HepG2 (cell line): Measurements from ENCODE around the gene MPV17L2. TPM values are rescaled to one million over a fixed set of nuclear protein-coding genes. Genes with fewer than 3 reads are reported as not detected.

Experiments
- BRCA1 ChIP-seq: sonication (generic); formaldehyde crosslinking; IDR thresholded peaks from 2 replicates; pipeline ENCODE4 v1.4.0; 2020; ENCODE audit warnings: missing genetic modification reagents
- CERS6 ChIP-seq: sonication (generic); formaldehyde crosslinking; IDR thresholded peaks from 2 replicates; pipeline ENCODE4 v1.5.0; 2020; ENCODE audit warnings: missing genetic modification reagents
- CREB1 ChIP-seq, 2 experiments: fragments of 450-650 bp in 1 of 2; IDR thresholded peaks; 2 replicates each; pipeline ENCODE4 v1.6.1; 2016 to 2017; ENCODE audit warnings: control low read depth in 1 of 2, mild to moderate bottlenecking in 1 of 2, missing compliant biosample characterization in 1 of 2, missing genetic modification characterization in 1 of 2
- DMAP1 ChIP-seq: IDR thresholded peaks from 2 replicates; pipeline ENCODE4 v1.6.1; 2016
- FOXA3 ChIP-seq: IDR thresholded peaks from 2 replicates; pipeline ENCODE4 v1.6.1; 2016; ENCODE audit warnings: missing genetic modification reagents, missing compliant biosample characterization
- FOXJ3 ChIP-seq: sonication (generic); formaldehyde crosslinking; IDR thresholded peaks from 2 replicates; pipeline ENCODE4 v1.4.0; 2020; ENCODE audit warnings: missing genetic modification reagents, mild to moderate bottlenecking, borderline replicate concordance
- GTF3A ChIP-seq: sonication (generic); formaldehyde crosslinking; conservative IDR thresholded peaks from 2 replicates; pipeline ENCODE4 v1.4.0; 2020; ENCODE audit warnings: mild to moderate bottlenecking, missing genetic modification reagents
- MAFG ChIP-seq: sonication (generic); formaldehyde crosslinking; IDR thresholded peaks from 2 replicates; pipeline ENCODE4 v1.5.1; 2020; ENCODE audit warnings: mild to moderate bottlenecking, missing genetic modification reagents
- MEF2D ChIP-seq: sonication (generic); formaldehyde crosslinking; IDR thresholded peaks from 2 replicates; pipeline ENCODE4 v1.5.1; 2020; ENCODE audit warnings: mild to moderate bottlenecking, missing genetic modification reagents
- NFRKB ChIP-seq: fragments of 450-650 bp; IDR thresholded peaks from 2 replicates; pipeline ENCODE4 v1.6.1; 2017
- RFXAP ChIP-seq: sonication (generic); formaldehyde crosslinking; IDR thresholded peaks from 2 replicates; pipeline ENCODE4 v1.4.0; 2020; ENCODE audit warnings: missing genetic modification reagents, borderline replicate concordance
- SAFB2 ChIP-seq: sonication (generic); formaldehyde crosslinking; IDR thresholded peaks from 2 replicates; pipeline ENCODE4 v1.5.1; 2020; ENCODE audit warnings: missing genetic modification reagents, low read depth, mild to moderate bottlenecking, borderline replicate concordance
- SALL1 ChIP-seq: sonication (generic); formaldehyde crosslinking; IDR thresholded peaks from 2 replicates; pipeline ENCODE4 v1.8.0; 2022; ENCODE audit warnings: mild to moderate bottlenecking, missing genetic modification reagents
- SP1 ChIP-seq, 2 experiments: fragments of 450-650 bp in 1 of 2; sonication (generic) in 1 of 2; formaldehyde crosslinking in 1 of 2; IDR thresholded peaks; 2 replicates each; pipeline versions ENCODE4 v1.4.0 to v1.6.1; 2016 to 2020; ENCODE audit warnings: missing genetic modification reagents in 1 of 2
- SUZ12 ChIP-seq: fragments of 150-350 bp; IDR thresholded peaks from 2 replicates; pipeline ENCODE4 v1.6.1; 2014; ENCODE audit warnings: low read depth, low read length
- TEAD3 ChIP-seq: optimal IDR thresholded peaks from 2 replicates; pipeline ENCODE3; 2016; ENCODE audit warnings: borderline replicate concordance
- THAP9 ChIP-seq: sonication (generic); formaldehyde crosslinking; IDR thresholded peaks from 2 replicates; pipeline ENCODE4; 2020; ENCODE audit warnings: missing genetic modification reagents, mild to moderate bottlenecking, borderline replicate concordance
- ZBTB34 ChIP-seq: sonication (generic); formaldehyde crosslinking; IDR thresholded peaks from 2 replicates; pipeline ENCODE4 v1.8.0; 2022; ENCODE audit warnings: mild to moderate bottlenecking, missing genetic modification reagents
- ZNF232 ChIP-seq: sonication (generic); formaldehyde crosslinking; IDR thresholded peaks from 2 replicates; pipeline ENCODE4 v1.4.0; 2020; ENCODE audit warnings: missing genetic modification reagents, borderline replicate concordance
- ZNF660 ChIP-seq: sonication (generic); formaldehyde crosslinking; IDR thresholded peaks from 2 replicates; pipeline ENCODE4 v1.5.1; 2020; ENCODE audit warnings: mild to moderate bottlenecking, low read depth, missing genetic modification reagents, borderline replicate concordance
- ZNF790 ChIP-seq: sonication (generic); formaldehyde crosslinking; IDR thresholded peaks from 2 replicates; pipeline ENCODE4 v1.8.0; 2022; ENCODE audit warnings: missing genetic modification reagents, mild to moderate bottlenecking, borderline replicate concordance
- ZSCAN20 ChIP-seq: sonication (generic); formaldehyde crosslinking; IDR thresholded peaks from 2 replicates; pipeline ENCODE4 v1.4.0; 2020; ENCODE audit warnings: missing genetic modification reagents, mild to moderate bottlenecking, borderline replicate concordance
- polyA plus RNA-seq, 8 experiments: library from polyadenylated mRNA; depleted of rRNA in 3 of 8; stranded (reverse) in 7 of 8; unstranded in 1 of 8; fragments of >200 nt; fragmentation: Illumina TruSeq in 4 of 8; extraction: Trizol in 4 of 8; gene quantifications; 2 replicates each; pipeline versions ENCODE4 v1.2.1 to v1.2.3, GENCODE V29; 2011 to 2016; ENCODE audit warnings: low read depth in 4 of 8, missing spikeins in 1 of 8, mixed read lengths in 1 of 8; ENCODE audit not compliant: insufficient read depth in 1 of 8
- total RNA-seq, 5 experiments: library from RNA; depleted of rRNA; stranded (reverse); fragments of >200 nt; fragmentation: Illumina TruSeq; extraction: Trizol; gene quantifications; 2 replicates each; pipeline ENCODE4 v1.2.3, GENCODE V29; 2016; ENCODE audit warnings: low read depth in 1 of 5
- TF ChIP-seq, protein P1 (sequence below): sonication (generic); formaldehyde crosslinking; IDR thresholded peaks from 2 replicates; pipeline ENCODE4 v1.5.0; 2020; ENCODE audit warnings: mild to moderate bottlenecking, missing genetic modification reagents, borderline replicate concordance

The MPV17L2 gene
- total and polyA plus RNA-seq, 2 of the 13 experiments (the other 11 are each of a cell fraction or from before 2014, with no cell fraction given), result 13.6 to 16.7 TPM

GRCh38 chr19:18152817-18153555 is 40.0 kb upstream of the MPV17L2 start, which contains the start of gene PIK3R2 (continued):
- TF ChIP-seq ZNF660 (CRISPR knock-in tag) (no peak), MAFG (CRISPR knock-in tag) (no peak), SALL1 (CRISPR knock-in tag) (no peak; the same call in 1 of the 2 replicates), ZSCAN20 (CRISPR knock-in tag) (no peak), ZBTB34 (no peak), MEF2D (CRISPR knock-in tag) (no peak), CERS6 (CRISPR knock-in tag) (no peak), ZNF232 (CRISPR knock-in tag) (no peak), SUZ12 (no peak), TEAD3 (no peak), RFXAP (peak; percentile 60; the same call in 1 of the 2 replicates), GTF3A (CRISPR knock-in tag) (no peak), THAP9 (no peak), BRCA1 (CRISPR knock-in tag) (no peak), FOXA3 (CRISPR knock-in tag) (no peak; the same call in 1 of the 2 replicates), DMAP1 (CRISPR knock-in tag) (peak; percentile 18; the same call in 1 of the 2 replicates), SAFB2 (CRISPR knock-in tag) (no peak), SP1 (IDR thresholded peaks at IDR 0.05) (no peak), SP1 (CRISPR knock-in tag; IDR thresholded peaks at IDR 0.05) (no peak), FOXJ3 (CRISPR knock-in tag) (no peak), NFRKB (no peak), ZNF790 (CRISPR knock-in tag) (no peak), CREB1 (IDR thresholded peaks at IDR 0.05) (peak; percentile 22; the same call in 1 of the 2 replicates), CREB1 (CRISPR knock-in tag; IDR thresholded peaks at IDR 0.05) (no peak)
- TF ChIP-seq, protein P1, sequence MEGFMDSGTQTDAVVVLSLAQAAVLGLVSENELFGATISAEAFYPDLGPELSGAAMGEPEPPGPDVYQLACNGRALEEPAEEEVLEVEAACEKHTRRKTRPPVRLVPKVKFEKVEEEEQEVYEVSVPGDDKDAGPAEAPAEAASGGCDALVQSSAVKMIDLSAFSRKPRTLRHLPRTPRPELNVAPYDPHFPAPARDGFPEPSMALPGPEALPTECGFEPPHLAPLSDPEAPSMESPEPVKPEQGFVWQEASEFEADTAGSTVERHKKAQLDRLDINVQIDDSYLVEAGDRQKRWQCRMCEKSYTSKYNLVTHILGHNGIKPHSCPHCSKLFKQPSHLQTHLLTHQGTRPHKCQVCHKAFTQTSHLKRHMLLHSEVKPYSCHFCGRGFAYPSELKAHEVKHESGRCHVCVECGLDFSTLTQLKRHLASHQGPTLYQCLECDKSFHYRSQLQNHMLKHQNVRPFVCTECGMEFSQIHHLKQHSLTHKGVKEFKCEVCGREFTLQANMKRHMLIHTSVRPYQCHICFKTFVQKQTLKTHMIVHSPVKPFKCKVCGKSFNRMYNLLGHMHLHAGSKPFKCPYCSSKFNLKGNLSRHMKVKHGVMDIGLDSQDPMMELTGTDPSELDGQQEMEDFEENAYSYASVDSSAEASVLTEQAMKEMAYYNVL (CRISPR knock-in tag), result peak; percentile 35; the same call in 1 of the 2 replicates
